Tibial nerve (tissue), 4 donors: ENCODE results near the gene TOR1AIP1. TPM values are rescaled to one million over a fixed set of nuclear protein-coding genes. Genes with fewer than 3 reads are reported as not detected.

Experiments
- DNase-seq, 2 donors: peaks; one replicate each; pipeline ENCODE4 v3.0.0-alpha.2; 2019; ENCODE audit warnings: low spot score in 2 of 2
- H3K27ac ChIP-seq, 4 donors: fragments of 200-600 bp; sonication (generic) in 3 of 4; one replicate each; pipeline ENCODE4 v1.5.1; 2017 to 2019; ENCODE audit warnings: mild to moderate bottlenecking in 1 of 4
- H3K27me3 ChIP-seq, 2 donors: fragments of 200-600 bp; sonication (generic) in 1 of 2; one replicate each; pipeline versions ENCODE4 v1.5.1 to v1.6.0; 2017 to 2019
- H3K36me3 ChIP-seq, 3 donors: fragments of 200-600 bp; sonication (generic); one replicate each; pipeline ENCODE4 v1.5.1; 2018 to 2019
- H3K4me1 ChIP-seq, 4 donors: fragments of 200-600 bp; sonication (generic) in 3 of 4; one replicate each; pipeline ENCODE4 v1.5.1; 2017 to 2019
- H3K4me3 ChIP-seq, 4 donors: fragments of 200-600 bp; sonication (generic) in 3 of 4; one replicate each; pipeline ENCODE4 v1.5.1; 2017 to 2019; ENCODE audit warnings: mild to moderate bottlenecking in 1 of 4, moderate library complexity in 1 of 4
- H3K9me3 ChIP-seq, 4 donors: fragments of 200-600 bp; sonication (generic) in 3 of 4; one replicate each; pipeline ENCODE4 v1.5.1; 2017 to 2019
- CTCF ChIP-seq, 5 experiments: fragments of 200-600 bp in 3 of 5; fragments of 450-650 bp in 2 of 5; sonication (generic) in 3 of 5; IDR thresholded peaks; one replicate each; pipeline ENCODE4 v1.5.1; 2016 to 2019; ENCODE audit warnings: antibody characterized with exemption in 5 of 5, mild to moderate bottlenecking in 3 of 5, moderate library complexity in 2 of 5
- EP300 ChIP-seq, 2 donors: sonication (generic); formaldehyde crosslinking; IDR thresholded peaks; one replicate each; pipeline ENCODE4 v1.6.1; 2017; ENCODE audit warnings: antibody characterized with exemption in 2 of 2, mild to moderate bottlenecking in 1 of 2
- POLR2A ChIP-seq, 2 donors: fragments of 450-650 bp; IDR thresholded peaks; one replicate each; pipeline ENCODE4 v1.6.1; 2017; ENCODE audit warnings: antibody characterized with exemption in 2 of 2, mild to moderate bottlenecking in 2 of 2, moderate library complexity in 2 of 2
- WGBS, 2 donors: methylation state at CpG; one replicate each; pipeline ENCODE4 v1.1.5; 2018; 5-methylcytosine and 5-hydroxymethylcytosine counted together
- total RNA-seq, 4 donors: library from RNA; depleted of rRNA; stranded (reverse); fragments of >200 nt; gene quantifications; one replicate each; pipeline ENCODE4 v1.1.0, GENCODE V29; 2016

TOR1AIP1 gene
- total RNA-seq, 4 donors from 2014 or later = 43.5 to 85.9 (median 60.1) TPM

- Histone ChIP-seq H3K9me3 (no peaks in the 10 kb centered on the region), H3K4me1 (no peaks in the 10 kb centered on the region), H3K36me3 (peaks cover 0 to 59% (median 0%) of the 10 kb centered on the region in 3 donors), H3K27me3 (no peaks in the 10 kb centered on the region), H3K27ac (no peak overlapping the region), H3K4me3 (no peak overlapping the region)
- TF ChIP-seq EP300 (IDR thresholded peaks at IDR 0.05) = no peak
- TF ChIP-seq CTCF (IDR thresholded peaks at IDR 0.05) = no peak
- no peak for TF ChIP-seq POLR2A (IDR thresholded peaks at IDR 0.05)
- no peak for DNase-seq
- WGBS, 2 donors = 93 to 97% methylated on average over 2 of the region's 2 CpGs
These were observed 25.8 kb upstream of the TOR1AIP1 start for GRCh38 chr1:179856296-179856695.

GRCh38 chr1:179857009-179857408 lies 25.1 kb upstream of the TOR1AIP1 start:
- H3K36me3 ChIP-seq = peaks cover 0 to 52% (median 0%) of the 10 kb centered on the region in 3 donors
- no peak overlapping the region for H3K27ac ChIP-seq
- TF ChIP-seq CTCF (IDR thresholded peaks at IDR 0.05) = no peak
- TF ChIP-seq POLR2A (IDR thresholded peaks at IDR 0.05) = no peak
- TF ChIP-seq EP300 (IDR thresholded peaks at IDR 0.05) = no peak
- H3K4me1 ChIP-seq = no peaks in the 10 kb centered on the region
- no peak for DNase-seq
- no peaks in the 10 kb centered on the region for H3K9me3 ChIP-seq
- H3K27me3 ChIP-seq = no peaks in the 10 kb centered on the region
- 83 to 97% methylated on average over 4 of the region's 4 CpGs for whole genome bisulfite sequencing, 2 donors
- H3K4me3 ChIP-seq = no peak overlapping the region

- Histone ChIP-seq H3K36me3 (peaks cover 0 to 63% (median 3%) of the 10 kb centered on the region in 3 donors), H3K9me3 (no peaks in the 10 kb centered on the region)
- 70 to 73% methylated on average over 3 of the region's 3 CpGs for WGBS, 2 donors
These were observed 21.4 kb upstream of the TOR1AIP1 start for GRCh38 chr1:179860652-179861051.

GRCh38 chr1:179865377-179865776 lies 16.7 kb upstream of the TOR1AIP1 start:
- no peak for DNase-seq
- Histone ChIP-seq H3K27me3 (no peaks in the 10 kb centered on the region), H3K27ac (no peak overlapping the region), H3K9me3 (no peaks in the 10 kb centered on the region), H3K36me3 (peaks cover 0 to 66% (median 3%) of the 10 kb centered on the region in 3 donors), H3K4me3 (no peak overlapping the region), H3K4me1 (no peaks in the 10 kb centered on the region)
- 92 to 94% methylated on average over 6 of the region's 6 CpGs for WGBS, 2 donors
- no peak for TF ChIP-seq POLR2A (IDR thresholded peaks at IDR 0.05)
- no peak for TF ChIP-seq EP300 (IDR thresholded peaks at IDR 0.05)
- TF ChIP-seq CTCF (IDR thresholded peaks at IDR 0.05) = no peak

More at GRCh38 chr1:179860652-179861051, 21.4 kb upstream of the TOR1AIP1 start:
- no peak overlapping the region for H3K27ac ChIP-seq
- no peak for DNase-seq
- H3K27me3 ChIP-seq = no peaks in the 10 kb centered on the region
- H3K4me1 ChIP-seq = no peaks in the 10 kb centered on the region
- no peak overlapping the region for H3K4me3 ChIP-seq
- TF ChIP-seq CTCF (IDR thresholded peaks at IDR 0.05) (no peak), EP300 (IDR thresholded peaks at IDR 0.05) (no peak), POLR2A (IDR thresholded peaks at IDR 0.05) (no peak)

- H3K27ac ChIP-seq = no peak overlapping the region
- 92 to 95% methylated on average over 7 of the region's 7 CpGs for WGBS, 2 donors
- peaks cover 0 to 66% (median 3%) of the 10 kb centered on the region in 3 donors for H3K36me3 ChIP-seq
- H3K4me1 ChIP-seq = peaks cover 0 to 12% (median 2%) of the 10 kb centered on the region in 4 donors
- DNase-seq = no peak
- no peaks in the 10 kb centered on the region for H3K27me3 ChIP-seq
- TF ChIP-seq EP300 (IDR thresholded peaks at IDR 0.05) (no peak), POLR2A (IDR thresholded peaks at IDR 0.05) (no peak), CTCF (IDR thresholded peaks at IDR 0.05) (no peak)
- no peak overlapping the region for H3K4me3 ChIP-seq
- H3K9me3 ChIP-seq = no peaks in the 10 kb centered on the region
These were observed 15.5 kb upstream of the TOR1AIP1 start for GRCh38 chr1:179866616-179867015.
